Activated CD4-positive, alpha-beta T cell treated with anti-CD3 and anti-CD28 coated beads for 4 hours (primary cell): ENCODE measurements around the gene SPC24.

Experiments used
- DNase-seq, 2 donors: peaks; one replicate each; pipeline ENCODE4 v3.0.0-alpha.2; 2020

SPC24 gene, protein sequence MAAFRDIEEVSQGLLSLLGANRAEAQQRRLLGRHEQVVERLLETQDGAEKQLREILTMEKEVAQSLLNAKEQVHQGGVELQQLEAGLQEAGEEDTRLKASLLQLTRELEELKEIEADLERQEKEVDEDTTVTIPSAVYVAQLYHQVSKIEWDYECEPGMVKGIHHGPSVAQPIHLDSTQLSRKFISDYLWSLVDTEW

GRCh38 chr19:11155373-11156120 is at the start of gene SPC24:
Gene SPC24, minus strand, starts transcription at chr19:11155782. Its CDS starts 6 bp downstream, at chr19:11155776.
- peak; percentile 82 to 85 for DNase-seq

GRCh38 chr19:11204943-11205349 is 49.4 kb upstream of the SPC24 start:
- DNase-seq = no peak

DNA sequence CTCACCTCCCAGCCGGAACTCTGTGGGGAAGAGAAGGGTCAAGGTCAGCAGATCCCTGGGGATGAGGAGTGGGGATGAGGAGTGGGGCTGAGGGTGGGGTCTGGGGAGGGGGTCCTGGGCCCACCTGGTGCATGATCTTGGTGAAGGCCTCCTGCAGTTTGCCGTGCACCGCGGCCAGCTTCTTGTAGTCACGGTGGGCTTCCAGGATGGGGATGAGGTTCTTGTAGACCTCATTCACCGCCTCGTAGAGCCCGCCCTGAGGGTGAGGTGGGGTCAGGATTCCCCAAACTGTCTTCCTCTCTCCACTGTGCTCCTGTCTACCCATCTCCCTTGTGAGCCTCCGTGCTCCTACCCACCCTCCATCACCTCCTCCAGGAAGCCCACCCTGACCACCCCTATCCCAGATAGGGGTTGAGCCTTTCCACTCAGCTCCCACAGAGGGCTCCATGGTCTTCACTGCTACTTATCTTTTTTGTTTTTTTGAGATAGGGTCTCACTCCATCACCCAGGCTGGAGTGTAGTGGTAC is 48.6 kb upstream of the SPC24 start:
- DNase-seq = no peak

DNA sequence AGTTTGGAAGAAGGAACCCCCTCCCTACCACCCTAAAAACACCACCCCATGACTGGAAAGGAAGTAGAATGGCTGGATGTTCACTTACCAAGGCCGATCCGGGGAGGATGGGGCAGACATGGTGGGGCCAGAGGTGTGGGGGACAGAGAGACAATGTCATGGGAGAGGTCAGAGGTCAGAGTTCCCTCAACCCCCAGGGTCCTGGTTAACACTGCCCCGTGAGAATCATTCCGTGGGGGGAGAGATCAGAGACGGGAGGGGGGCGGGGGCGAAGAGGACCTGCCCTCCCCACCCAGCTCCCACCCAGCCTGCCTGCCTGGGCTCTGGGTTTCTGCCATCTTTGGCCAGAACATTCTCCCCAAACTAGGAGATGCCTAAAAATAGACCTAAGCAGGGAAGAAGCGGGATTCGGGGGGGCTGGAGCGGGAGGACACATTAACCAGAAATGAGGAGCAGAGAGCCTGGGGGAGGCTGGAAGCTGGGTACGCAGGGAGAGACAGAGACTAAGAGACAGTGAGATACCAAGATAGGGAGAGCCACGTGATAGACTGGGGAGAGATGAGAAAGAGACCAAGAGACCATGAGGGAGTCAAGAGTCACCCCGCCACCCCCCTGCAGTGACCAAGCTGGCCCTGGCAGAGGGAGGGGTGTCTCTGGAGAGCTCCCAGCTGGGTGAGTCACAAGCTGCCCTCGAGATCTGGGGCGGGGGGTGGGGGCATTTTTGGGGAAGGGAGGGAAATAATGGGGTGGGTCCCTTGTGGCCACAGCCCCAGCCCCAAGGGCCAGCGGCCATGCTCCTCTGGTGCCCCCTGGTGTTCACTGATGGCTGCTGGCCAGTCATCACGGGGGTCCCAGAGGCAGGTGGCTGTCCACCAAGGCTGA is 47.9 kb upstream of the SPC24 start:
- peak; percentile 27 to 36 for DNase-seq

DNA sequence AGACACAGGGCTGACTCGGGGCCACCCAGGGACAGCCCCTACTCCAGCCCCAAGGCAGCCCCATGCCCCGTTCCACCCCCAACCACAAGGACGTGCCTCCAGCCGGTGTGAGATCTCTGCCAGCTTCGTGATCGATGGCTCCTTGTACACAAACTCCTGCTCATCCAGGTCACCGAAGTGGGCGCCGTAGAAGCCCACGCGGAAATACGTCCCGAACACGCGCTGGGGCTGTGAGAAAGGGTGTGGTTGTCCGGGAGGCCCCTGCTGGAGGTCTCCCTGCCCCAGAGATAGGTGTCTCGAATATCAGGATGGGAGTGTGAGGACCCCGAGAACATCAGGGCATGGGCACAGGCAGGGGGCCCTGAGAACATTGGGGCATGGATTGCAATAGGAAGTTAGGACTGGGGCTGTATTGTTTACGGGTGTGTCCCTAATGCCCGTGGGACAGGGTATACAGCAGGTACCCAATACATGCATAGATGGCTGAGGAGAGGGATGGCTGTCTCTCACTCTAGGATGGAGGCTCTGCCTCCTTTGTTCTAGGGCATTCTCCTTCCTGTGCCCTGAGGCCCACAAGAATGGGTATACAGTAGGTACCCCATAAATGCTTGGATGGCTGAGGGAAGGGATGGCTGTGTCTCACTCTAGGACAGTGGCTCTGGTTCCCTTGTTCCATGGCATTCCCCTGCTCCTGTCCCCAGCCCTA is 47.1 kb upstream of the SPC24 start:
- no peak for DNase-seq

- no peak for DNase-seq
Measured at GRCh38 chr19:11201791-11202190, 46.2 kb upstream of the SPC24 start.

DNA sequence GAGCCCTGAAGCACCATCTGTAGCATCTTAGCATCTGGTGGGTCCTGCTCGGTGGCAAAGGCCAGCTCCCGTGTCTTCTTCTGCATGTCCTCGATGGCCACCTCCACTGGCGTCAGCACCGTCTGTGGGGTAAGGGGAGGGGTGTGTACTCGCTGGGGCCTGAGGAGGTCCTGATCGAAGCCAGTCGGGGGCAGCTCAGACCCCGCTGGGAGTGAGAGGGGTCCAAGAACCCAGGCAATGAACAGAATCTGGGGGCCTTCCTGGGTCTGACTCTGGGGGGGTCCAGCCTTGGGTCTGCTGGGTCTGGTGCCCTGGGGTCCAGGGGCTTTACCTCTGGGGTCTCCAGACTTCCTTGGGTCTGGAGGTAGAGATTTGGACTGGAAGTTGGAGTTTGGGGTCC is 45.3 kb upstream of the SPC24 start:
- no peak for DNase-seq

DNA sequence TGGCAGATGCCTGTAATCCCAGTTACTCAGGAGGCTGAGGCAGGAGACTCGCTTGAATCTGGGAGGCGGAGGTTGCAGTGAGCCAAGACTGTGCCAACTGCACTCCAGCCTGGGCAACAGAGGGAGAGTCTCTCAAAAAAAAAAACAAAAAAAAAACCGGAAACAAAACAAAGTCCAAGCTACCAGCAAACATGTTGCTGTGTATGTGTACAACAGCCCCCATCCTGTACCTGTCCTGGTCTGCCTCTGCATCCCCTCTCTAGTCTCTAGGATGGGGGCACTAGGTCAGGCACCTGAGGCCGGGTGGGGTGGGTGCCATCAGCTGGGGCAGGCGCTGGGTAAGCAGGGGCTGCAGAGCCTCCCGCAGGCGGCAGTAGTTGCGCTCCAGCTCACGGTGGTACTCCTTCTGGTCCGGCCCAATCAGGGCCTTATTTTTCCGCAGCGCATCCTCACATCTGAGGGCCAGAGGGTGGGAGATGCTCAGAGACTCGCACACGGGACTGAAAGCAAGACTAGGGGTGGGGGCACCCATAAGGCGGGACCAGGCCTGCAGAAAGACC is 44.5 kb upstream of the SPC24 start:
- no peak for DNase-seq

- no peak for DNase-seq
Measured at GRCh38 chr19:11199517-11199916, 43.9 kb upstream of the SPC24 start.

GRCh38 chr19:11198769-11199424 is 43.3 kb upstream of the SPC24 start:
- no peak for DNase-seq

GRCh38 chr19:11198175-11198534 is 42.6 kb upstream of the SPC24 start:
- DNase-seq = no peak

- DNase-seq = peak; percentile 58 to 67
Measured at GRCh38 chr19:11197291-11198174, 42.0 kb upstream of the SPC24 start, which contains the start of gene KANK2. Gene KANK2, minus strand, starts transcription at chr19:11197545. Its CDS starts 3,034 bp downstream, at chr19:11194511.

GRCh38 chr19:11196406-11197287 is 41.1 kb upstream of the SPC24 start:
- DNase-seq = no peak

- no peak for DNase-seq
Measured at GRCh38 chr19:11195681-11196080, 40.1 kb upstream of the SPC24 start.

DNA sequence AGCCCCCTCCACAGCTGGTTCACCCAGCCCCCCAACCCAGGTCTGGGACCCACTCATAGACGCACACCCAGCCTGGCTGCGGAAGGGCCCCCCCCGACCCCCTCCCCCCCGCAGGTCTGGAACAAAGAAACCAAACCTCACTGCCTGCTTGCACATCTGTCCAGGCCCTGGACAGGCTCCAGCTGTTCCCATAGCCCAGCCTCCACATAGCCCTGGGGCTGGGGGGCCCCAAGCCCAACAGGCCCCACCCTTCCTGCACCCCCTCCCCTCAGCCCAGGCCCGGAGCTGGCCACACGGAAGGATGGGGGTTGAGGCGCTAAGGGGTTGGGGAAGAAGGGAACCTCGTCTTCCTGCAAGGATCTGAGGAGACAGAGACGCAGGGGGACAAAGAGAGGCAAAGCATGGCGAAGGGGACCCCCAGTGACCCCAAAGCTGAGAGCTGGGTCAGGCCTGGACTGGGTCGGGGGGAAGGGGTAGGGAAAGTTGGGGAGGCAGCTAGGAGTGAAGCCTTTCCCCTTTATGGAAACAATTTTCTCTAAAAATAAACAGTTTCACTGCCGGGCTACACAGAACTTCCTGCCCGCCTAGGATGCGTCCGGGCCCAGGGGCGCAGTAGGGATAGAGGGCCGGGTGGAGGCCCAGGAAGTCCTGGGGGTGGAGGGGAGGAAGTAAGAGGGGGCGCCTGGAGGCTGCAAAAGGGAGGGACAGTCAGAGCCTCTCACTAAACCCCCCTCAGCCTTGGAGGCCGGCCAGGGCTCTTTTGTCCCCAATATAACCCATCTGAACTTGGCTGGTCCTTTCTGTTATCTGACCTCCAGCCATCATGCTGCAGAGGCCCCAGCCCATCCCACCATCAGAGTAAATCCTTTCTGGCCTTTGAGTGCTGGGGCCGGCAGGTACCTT is 39.3 kb upstream of the SPC24 start:
- DNase-seq = no peak

GRCh38 chr19:11194173-11194572 is 38.6 kb upstream of the SPC24 start:
- DNase-seq = no peak

DNA sequence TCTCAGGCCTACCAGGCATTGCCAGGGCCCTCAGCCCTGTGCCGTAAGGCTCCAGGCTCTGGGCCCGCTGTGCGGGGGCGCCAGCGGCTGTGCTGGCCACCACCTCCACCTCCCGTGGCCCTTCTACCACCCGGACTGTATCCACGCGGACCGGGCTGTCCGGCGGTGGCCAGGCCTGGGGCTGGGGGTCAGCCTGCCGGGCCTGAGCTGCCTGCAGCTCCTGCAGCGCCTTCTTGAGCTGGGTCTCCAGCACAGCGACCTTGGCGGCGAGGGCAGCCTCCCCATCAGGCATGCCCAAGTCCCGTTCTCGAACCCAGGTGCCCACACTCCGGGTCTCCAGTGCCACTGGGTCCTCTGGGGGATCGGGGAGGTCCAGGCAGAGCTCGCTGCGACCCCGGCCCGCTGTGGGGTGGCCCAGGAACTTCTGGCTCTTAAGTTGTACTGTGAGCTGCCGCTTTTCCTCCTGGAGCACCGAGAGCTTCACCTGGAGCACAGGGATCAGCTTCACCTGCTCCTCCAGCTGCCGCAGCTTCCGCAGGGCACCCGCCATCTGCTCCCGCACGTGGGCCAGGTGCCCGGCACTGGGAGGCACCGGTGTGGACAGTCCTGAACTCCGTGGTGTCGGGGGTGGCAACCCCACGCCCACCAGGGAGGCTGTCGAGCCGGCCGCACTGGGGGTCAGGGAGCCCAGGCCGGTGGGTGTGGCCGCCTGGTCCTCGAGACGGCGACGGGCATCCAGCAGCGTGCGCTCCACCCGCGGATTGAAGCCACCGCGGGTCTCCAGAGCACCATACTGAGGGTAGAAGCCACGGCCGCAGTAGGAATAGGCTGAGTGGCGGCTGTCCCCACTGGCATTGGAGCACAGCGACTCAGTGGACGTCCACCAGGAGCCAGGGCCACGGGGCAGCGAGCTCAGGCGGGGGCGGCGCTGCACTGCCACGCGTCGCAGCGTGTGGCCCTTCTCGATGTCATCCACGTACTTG is 37.7 kb upstream of the SPC24 start:
- no peak for DNase-seq
